NCI-H1105 treated with DMSO at 0.1 percent for 48 hours (cell line): ENCODE results near the gene PAWR.
"Not testable (repeated sequence)": the region's sequence is repeated elsewhere in the genome, so short reads cannot be mapped to it uniquely, and the experiment has no call there.

ENCODE experiments used
- DNase-seq: peaks from one replicate; lab custom pipeline; 2025; lab: John Stamatoyannopoulos, UW

The PAWR gene

DNA sequence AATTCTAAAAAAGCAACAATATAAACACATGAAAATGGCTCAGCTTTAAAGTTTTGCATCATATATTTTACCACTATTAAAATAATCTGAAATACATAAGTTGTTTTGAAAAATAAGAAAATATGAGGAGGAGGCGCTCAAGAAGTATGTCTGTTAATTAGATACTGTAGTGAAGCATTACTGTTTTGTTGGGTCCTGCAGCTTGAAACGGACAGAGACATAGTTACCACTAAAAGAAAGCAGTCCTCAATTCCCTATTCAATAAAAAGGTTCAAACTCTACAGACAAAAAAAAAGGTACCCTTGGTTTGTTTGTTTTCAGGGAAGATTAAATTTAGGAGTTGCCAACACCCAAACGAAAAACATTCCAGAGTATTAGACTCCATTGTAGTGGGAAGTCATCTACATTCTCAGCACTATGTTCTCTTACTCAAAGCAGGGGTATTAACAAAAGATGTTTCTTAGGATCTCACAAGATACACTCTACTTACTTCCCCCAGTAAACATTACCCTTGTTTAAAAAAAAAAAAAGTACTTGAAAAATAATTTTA, 3.0 kb downstream of the PAWR start:
- no peak for DNase-seq

DNA sequence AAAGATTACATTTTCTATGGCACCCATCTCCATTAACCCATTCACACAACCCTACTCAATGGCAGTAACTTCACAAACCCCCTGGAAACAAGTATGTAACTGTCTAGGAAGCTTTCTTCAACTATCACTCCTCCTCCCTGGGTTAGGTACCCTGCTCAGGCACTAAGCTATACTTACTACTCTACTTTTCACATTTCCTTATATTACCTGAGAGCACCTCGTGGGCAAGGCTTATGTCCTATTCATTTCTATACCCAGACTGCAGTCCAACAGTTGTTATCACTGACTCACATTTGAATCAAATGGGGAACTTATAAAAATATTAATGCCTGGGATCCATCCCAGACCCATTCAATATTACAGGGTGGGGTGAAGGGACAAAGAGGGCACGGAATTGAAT, 4.6 kb downstream of the PAWR start:
- DNase-seq = no peak

GRCh38 chr12:79685068-79685467, 5.7 kb downstream of the PAWR start:
- no peak for DNase-seq

- not testable (repeated sequence) for DNase-seq
These were observed 6.4 kb downstream of the PAWR start for GRCh38 chr12:79684338-79684737.

DNA sequence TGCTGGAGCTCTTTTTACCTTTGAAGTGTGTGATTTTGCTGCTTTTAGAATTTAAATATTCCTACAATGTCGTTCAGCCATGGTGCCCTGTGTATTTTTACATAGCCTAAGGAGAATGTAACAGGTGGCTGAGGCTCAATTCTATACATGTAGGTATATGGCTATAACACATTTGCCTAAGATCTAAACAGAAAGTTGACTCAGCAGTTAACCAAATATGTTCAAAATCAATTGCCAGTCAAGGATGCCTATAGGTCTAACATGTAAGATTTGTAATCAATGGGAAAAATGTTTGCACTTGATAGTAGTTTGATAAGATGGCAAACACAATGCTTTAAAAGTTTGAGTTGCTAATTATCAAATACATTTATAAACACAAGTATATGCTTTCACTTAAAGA, 8.2 kb downstream of the PAWR start:
- no peak for DNase-seq

DNA sequence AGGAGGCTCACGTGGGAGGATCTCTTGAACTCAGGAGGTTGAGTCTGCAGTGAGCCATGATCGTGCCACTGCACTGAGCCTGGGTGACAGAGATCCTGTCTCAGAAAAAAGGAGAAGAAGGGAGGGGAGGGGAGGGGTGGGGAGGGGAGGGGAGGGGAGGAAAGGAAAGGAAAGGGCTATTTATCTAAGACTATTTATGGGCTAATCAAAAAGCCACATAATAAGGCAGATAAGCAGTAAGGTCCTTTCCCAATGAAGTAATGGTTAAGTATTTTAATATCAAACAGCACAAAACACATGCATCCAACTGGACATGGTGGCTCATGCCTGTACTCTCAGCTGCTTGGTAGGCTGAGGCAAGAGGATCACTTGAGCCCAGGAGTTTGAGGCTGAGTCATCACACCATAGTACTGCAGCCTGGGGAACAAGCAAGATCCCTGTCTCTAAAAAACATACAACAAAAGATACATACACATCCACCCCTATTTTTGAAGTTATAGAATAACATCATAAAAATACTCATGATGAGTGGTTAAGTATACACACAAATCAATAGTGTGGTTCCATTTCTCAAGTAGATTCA, 9.7 kb downstream of the PAWR start:
- no peak for DNase-seq

- DNase-seq = no peak
These were observed 10.7 kb downstream of the PAWR start for GRCh38 chr12:79680051-79680450.

DNA sequence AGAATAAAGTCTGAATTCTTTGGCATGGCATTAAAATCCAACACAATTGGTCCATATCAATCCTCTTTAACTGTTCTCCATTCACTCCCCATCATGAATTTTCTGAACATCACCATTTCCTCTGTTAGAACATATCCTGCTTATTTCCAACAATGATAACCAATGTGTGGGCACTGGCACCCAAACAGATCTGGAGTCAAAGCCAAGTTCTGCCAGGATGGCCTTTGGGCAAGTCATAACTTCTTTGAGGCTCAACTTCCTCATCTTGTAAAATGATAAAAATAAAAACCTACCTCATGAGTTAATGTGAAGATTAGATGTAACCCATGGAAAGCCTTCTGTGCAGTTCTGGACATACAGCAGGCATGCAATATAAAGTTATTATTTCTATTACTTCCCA, 12.5 kb downstream of the PAWR start:
- no peak for DNase-seq

GRCh38 chr12:79677672-79678071, 13.1 kb downstream of the PAWR start:
- no peak for DNase-seq

DNA sequence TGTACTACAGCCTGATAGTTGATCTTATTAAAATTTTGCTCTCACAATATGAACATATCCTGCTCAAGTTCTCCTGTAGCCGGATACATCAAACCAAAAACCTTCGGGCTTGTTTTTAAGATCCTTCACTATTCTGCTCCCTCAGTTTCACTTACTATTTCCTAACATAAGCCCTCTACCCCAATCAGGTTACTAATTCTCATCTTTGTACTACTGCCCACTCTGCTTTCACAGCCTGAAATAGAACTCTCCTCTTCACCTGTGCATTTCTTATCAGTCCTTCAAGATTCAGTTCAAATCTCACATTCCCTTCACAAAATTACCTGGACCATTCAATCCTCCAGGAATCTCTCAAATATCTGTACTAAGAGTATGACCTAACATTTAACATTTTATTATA, 14.2 kb downstream of the PAWR start:
- DNase-seq = no peak

GRCh38 chr12:79674629-79675028, 16.1 kb downstream of the PAWR start:
- DNase-seq = no peak

DNA sequence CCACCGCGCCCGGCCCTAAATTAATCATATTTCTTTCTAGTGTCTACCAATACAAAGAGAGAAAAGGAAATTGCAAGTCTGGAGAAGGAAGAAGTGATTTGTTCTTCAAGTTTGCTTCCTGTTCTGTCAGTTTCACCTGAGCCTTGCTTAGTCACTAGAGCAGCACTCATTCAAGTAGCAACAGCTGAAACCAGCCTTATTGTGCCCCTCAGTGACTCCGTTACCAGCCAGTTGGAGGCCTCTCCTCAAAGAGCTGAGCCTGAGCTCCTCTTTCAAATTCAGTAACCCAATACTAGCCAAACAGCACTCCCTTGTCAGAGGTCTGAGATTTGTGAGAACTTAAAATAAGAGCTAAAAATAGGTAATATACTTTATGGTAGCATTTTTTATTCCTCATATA, 17.4 kb downstream of the PAWR start:
- no peak for DNase-seq

GRCh38 chr12:79668113-79668512, 22.7 kb downstream of the PAWR start:
- DNase-seq = no peak

GRCh38 chr12:79665212-79665887, 25.4 kb downstream of the PAWR start:
- no peak for DNase-seq

GRCh38 chr12:79664518-79664917, 26.2 kb downstream of the PAWR start:
- DNase-seq = no peak

GRCh38 chr12:79662046-79662811, 28.5 kb downstream of the PAWR start:
- no peak for DNase-seq

- DNase-seq = no peak
These were observed 29.1 kb downstream of the PAWR start for GRCh38 chr12:79661629-79662028.

DNA sequence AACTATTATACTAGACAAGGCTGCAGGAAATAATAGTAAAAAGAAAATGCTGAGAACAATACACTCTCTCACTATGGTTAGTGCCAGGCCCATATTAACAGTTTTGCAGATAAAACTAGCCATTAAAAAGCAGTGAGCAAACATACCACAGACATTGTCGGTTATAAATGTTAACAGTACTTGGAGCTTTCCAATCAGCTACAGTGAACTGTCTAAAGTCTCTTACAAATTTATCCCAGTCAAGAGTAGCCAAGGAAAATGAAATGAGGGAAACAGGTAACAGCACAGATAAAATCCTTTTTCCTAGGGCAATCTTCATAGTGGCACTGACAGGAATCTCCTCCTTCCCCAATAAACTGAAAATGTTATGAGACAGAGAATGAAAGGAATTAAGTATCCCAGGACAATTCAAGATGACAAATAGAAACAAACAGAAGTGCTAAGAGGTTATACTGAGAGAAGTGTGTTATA, 30.8 kb downstream of the PAWR start:
- no peak for DNase-seq

- no peak for DNase-seq
These were observed 32.5 kb downstream of the PAWR start for GRCh38 chr12:79658221-79658620.

- no peak for DNase-seq
These were observed 33.6 kb downstream of the PAWR start for GRCh38 chr12:79657136-79657535.

- no peak for DNase-seq
These were observed 35.7 kb downstream of the PAWR start for GRCh38 chr12:79655036-79655435.

- no peak for DNase-seq
These were observed 38.2 kb downstream of the PAWR start for GRCh38 chr12:79652521-79652920.

DNA sequence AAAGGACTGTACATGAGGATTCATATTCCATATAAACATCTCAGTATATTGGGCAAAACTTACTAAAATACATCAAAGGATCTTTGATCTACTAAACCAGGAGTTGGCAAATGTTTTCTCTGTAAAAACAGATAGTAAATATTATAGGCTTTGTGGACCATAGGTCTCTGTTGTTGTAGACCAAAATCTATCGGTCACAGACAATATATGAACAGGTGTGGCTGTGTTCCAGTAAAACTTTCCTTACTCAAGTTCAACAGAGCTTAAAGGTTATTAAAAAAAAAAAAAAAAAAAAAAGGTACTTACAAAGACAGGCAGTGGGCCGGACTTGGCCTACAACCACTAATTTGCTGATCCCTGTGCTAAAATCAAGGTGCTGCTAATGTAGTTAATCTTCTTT, 40.3 kb downstream of the PAWR start:
- DNase-seq = no peak
